Erythroblast (primary cell): Measurements from ENCODE around the gene FAM98C.

Experiments used
- GATA1 ChIP-seq: IDR thresholded peaks from 2 replicates; pipeline ENCODE4 v1.6.1; 2011; ENCODE audit warnings: low read depth, mild to moderate bottlenecking, control low read depth, low read length, moderate library complexity
- POLR2A ChIP-seq: IDR thresholded peaks from 2 replicates; pipeline ENCODE4 v1.6.1; 2011; ENCODE audit warnings: mild to moderate bottlenecking, low read length

GRCh38 chr19:38421856-38422255 lies 19.0 kb downstream of the FAM98C start:
- TF ChIP-seq POLR2A: no peak
- TF ChIP-seq GATA1: no peak
